HCT116 (cell line): ENCODE data around the gene PIGO.

Experiments
- CTCF ChIP-seq, 3 experiments: fragments of 200-600 bp in 1 of 3; sonication (generic) in 1 of 3; IDR thresholded peaks in 2 of 3; conservative IDR thresholded peaks in 1 of 3; 2 replicates each; pipeline ENCODE4 v1.5.1; 2012 to 2017; ENCODE audit warnings: low read depth in 2 of 3, low read length in 2 of 3, antibody characterized with exemption in 1 of 3, borderline replicate concordance in 1 of 3, control low read depth in 1 of 3, mild to moderate bottlenecking in 1 of 3, mixed read lengths in 1 of 3, mixed run types in 1 of 3, moderate library complexity in 1 of 3; ENCODE audit not compliant: insufficient read depth in 1 of 3
- ELF1 ChIP-seq: IDR thresholded peaks from 2 replicates; pipeline ENCODE4 v1.6.1; 2012; ENCODE audit warnings: low read depth, borderline replicate concordance
- MAX ChIP-seq: IDR thresholded peaks from 2 replicates; pipeline ENCODE4 v1.6.1; 2012
- REST ChIP-seq: IDR thresholded peaks from 2 replicates; pipeline ENCODE4 v1.6.1; 2012; ENCODE audit warnings: low read depth
- SP1 ChIP-seq: IDR thresholded peaks from 2 replicates; pipeline ENCODE4 v1.6.1; 2012; ENCODE audit warnings: low read depth
- YY1 ChIP-seq: IDR thresholded peaks from 2 replicates; pipeline ENCODE4 v1.6.1; 2011; ENCODE audit warnings: low read length, low read depth, moderate library complexity, mild to moderate bottlenecking; ENCODE audit not compliant: insufficient replicate concordance; ENCODE audit errors: extremely low read depth
- ZNF274 ChIP-seq: fragments of 200-500 bp; sonication (Bioruptor generic); IDR thresholded peaks from 2 replicates; pipeline ENCODE4 v1.6.1; 2014; ENCODE audit warnings: mild to moderate bottlenecking, low read depth, low read length, inconsistent platforms

DNA sequence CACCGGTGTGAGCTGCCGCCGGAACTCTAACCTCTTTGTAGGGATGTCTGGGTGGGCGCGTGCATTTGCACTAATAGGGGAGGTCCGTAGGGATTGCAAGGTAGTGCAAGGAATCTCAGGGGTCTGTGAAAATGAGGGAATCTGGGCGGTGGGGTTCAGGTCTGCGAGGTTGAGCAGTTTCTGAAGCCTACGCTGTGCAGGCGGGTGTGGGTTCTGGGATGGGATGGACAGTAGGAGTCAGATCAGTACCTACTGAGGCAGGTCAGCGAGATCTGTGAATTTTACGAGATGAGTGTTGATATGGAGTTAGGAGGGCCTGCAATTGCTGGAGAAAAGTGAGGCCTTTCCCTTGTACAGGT is 20.1 kb upstream of the PIGO start:
- no peak for TF ChIP-seq ZNF274
- TF ChIP-seq CTCF (IDR thresholded peaks at IDR 0.05 in 2 of 3, conservative IDR thresholded peaks at IDR 0.05 in 1 of 3; ENCODE audit: borderline replicate concordance in 1 of 3, insufficient read depth in 1 of 3, low read depth in 2 of 3, low read length in 2 of 3), result no peak
- no peak for TF ChIP-seq MAX
- TF ChIP-seq REST, result no peak
- no peak for TF ChIP-seq ELF1
- no peak for TF ChIP-seq YY1
- no peak for TF ChIP-seq SP1
